ENCODE measurements around the gene TYR.
"Not testable (repeated sequence)": the region's sequence is repeated elsewhere in the genome, so short reads cannot be mapped to it uniquely, and the experiment has no call there.

The TYR gene

GRCh38 chr11:89203814-89204213, 26.1 kb downstream of the TYR start:
- no peak overlapping the region for H3K4me3 ChIP-seq (ENCODE audit: low read depth, low read length)
- no peak for TF ChIP-seq CTCF (IDR thresholded peaks at IDR 0.05; ENCODE audit: insufficient read depth, low read depth, low read length, missing control alignments)
- no peak for DNase-seq (ENCODE audit: low read depth)

GRCh38 chr11:89205378-89205777, 27.7 kb downstream of the TYR start:
- TF ChIP-seq CTCF (IDR thresholded peaks at IDR 0.05; ENCODE audit: insufficient read depth, low read depth, low read length, missing control alignments): no peak
- no peak overlapping the region for H3K4me3 ChIP-seq (ENCODE audit: low read depth, low read length)
- DNase-seq (ENCODE audit: low read depth): no peak

GRCh38 chr11:89220684-89221339, 43.1 kb downstream of the TYR start:
- no peak for DNase-seq (ENCODE audit: low read depth)
- H3K4me3 ChIP-seq (ENCODE audit: low read depth, low read length): no peak overlapping the region
- TF ChIP-seq CTCF (IDR thresholded peaks at IDR 0.05; ENCODE audit: insufficient read depth, low read depth, low read length, missing control alignments): no peak

- H3K4me3 ChIP-seq (ENCODE audit: low read depth, low read length): no peak overlapping the region
- no peak for TF ChIP-seq CTCF (IDR thresholded peaks at IDR 0.05; ENCODE audit: insufficient read depth, low read depth, low read length, missing control alignments)
- DNase-seq (ENCODE audit: low read depth): no peak
Observed at GRCh38 chr11:89235083-89235482, 57.4 kb downstream of the TYR start.

- no peak for DNase-seq (ENCODE audit: low read depth)
- TF ChIP-seq CTCF (IDR thresholded peaks at IDR 0.05; ENCODE audit: insufficient read depth, low read depth, low read length, missing control alignments): no peak
- H3K4me3 ChIP-seq (ENCODE audit: low read depth, low read length): no peak overlapping the region
Observed at GRCh38 chr11:89235976-89236375, 58.3 kb downstream of the TYR start.

GRCh38 chr11:89247007-89247406, 69.3 kb downstream of the TYR start:
- H3K4me3 ChIP-seq (ENCODE audit: low read depth, low read length); DNase-seq (ENCODE audit: low read depth): not testable (repeated sequence)

- TF ChIP-seq CTCF (IDR thresholded peaks at IDR 0.05; ENCODE audit: insufficient read depth, low read depth, low read length, missing control alignments): no peak
- DNase-seq (ENCODE audit: low read depth): no peak
- H3K4me3 ChIP-seq (ENCODE audit: low read depth, low read length): no peak overlapping the region
Observed at GRCh38 chr11:89249196-89249595, 71.5 kb downstream of the TYR start.

- H3K4me3 ChIP-seq (ENCODE audit: low read depth, low read length); DNase-seq (ENCODE audit: low read depth): not testable (repeated sequence)
Observed at GRCh38 chr11:89261483-89261882, 83.8 kb downstream of the TYR start.
